Astrocyte (in vitro differentiated cells and primary cell): Measurements from ENCODE around the gene DLL4.

Experiments used
- EZH2 ChIP-seq: IDR thresholded peaks from 2 replicates; pipeline ENCODE4 v1.6.1; 2012; ENCODE audit warnings: mild to moderate bottlenecking, low read length, inconsistent platforms; ENCODE audit not compliant: insufficient read depth
- TF ChIP-seq, protein P1 (sequence below): IDR thresholded peaks from 2 replicates; pipeline ENCODE4 v1.5.1; 2011; ENCODE audit warnings: low read depth, mild to moderate bottlenecking, inconsistent platforms, low read length, moderate library complexity; ENCODE audit not compliant: insufficient read depth

DNA sequence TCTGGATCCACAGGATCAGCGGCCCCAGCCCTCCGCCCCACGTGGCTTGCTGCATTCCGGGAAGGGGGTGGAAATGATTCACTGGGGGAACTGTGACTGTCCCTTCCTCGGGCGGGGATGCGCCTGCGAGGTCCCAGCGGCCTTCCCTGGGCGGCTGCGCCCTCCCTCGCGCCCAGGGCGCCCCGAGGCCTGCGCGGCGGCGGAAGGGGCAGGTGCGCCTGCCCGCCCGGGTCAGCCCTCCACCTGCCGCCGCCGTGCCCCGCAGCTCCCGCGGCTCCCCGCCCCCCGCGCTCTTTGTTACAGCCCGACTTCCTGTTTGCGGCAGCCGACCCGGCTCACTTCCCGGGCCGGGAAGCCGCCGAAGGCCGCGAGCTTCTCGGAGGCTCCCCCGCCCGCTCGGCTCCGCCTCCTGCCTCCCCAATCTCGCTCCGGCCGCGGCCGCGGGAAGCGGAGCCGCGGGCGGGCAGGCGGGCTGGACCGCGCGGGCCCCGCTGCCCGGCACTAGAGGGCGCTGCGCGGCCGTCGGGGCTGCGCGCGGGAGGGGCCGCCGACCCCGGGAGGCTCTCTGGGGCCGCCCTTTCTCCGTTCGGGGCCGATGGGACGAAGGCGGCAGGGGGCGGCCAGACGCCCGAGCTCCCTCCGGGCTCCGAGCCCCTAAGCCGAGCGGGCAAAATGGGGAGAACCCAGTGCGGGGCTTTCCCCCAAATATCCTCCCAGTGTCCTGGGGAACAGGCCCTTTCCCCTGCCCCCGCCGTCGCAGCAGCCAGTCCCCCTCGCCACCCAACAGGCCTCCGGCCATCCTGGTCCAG, 12.6 kb downstream of the DLL4 start:
- TF ChIP-seq EZH2: no peak
- TF ChIP-seq, protein P1, sequence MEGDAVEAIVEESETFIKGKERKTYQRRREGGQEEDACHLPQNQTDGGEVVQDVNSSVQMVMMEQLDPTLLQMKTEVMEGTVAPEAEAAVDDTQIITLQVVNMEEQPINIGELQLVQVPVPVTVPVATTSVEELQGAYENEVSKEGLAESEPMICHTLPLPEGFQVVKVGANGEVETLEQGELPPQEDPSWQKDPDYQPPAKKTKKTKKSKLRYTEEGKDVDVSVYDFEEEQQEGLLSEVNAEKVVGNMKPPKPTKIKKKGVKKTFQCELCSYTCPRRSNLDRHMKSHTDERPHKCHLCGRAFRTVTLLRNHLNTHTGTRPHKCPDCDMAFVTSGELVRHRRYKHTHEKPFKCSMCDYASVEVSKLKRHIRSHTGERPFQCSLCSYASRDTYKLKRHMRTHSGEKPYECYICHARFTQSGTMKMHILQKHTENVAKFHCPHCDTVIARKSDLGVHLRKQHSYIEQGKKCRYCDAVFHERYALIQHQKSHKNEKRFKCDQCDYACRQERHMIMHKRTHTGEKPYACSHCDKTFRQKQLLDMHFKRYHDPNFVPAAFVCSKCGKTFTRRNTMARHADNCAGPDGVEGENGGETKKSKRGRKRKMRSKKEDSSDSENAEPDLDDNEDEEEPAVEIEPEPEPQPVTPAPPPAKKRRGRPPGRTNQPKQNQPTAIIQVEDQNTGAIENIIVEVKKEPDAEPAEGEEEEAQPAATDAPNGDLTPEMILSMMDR: peak; percentile 29
